C4-2B (cell line): Measurements from ENCODE around the gene SLC35D2.

ENCODE experiments used
- ZFX ChIP-seq: fragments of 450-650 bp; IDR thresholded peaks from 2 replicates; pipeline ENCODE4 v1.6.1; 2017
- TF ChIP-seq, protein P1 (sequence below): fragments of 450-650 bp; conservative IDR thresholded peaks from 2 replicates; pipeline ENCODE4 v1.5.1; 2017; ENCODE audit warnings: mild to moderate bottlenecking

DNA sequence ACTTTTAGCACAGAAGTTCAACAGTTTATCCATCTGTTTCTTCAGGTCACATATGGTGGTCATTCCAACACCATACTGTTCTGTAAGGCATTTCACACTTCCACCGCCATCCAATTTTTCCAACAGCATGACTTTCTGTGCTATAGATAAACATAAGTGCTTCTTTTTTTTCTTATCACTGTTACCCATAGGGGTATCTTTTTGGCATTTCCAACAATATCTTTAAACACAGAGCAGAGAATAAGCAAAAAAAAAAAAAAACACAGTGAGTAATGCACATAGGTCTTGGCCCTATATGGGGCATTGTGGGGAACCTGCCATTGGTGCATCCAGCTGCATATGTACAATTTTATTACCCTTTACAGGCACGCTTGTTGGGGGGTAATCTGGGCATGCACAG is 46.9 kb upstream of the SLC35D2 start:
- TF ChIP-seq, protein P1, sequence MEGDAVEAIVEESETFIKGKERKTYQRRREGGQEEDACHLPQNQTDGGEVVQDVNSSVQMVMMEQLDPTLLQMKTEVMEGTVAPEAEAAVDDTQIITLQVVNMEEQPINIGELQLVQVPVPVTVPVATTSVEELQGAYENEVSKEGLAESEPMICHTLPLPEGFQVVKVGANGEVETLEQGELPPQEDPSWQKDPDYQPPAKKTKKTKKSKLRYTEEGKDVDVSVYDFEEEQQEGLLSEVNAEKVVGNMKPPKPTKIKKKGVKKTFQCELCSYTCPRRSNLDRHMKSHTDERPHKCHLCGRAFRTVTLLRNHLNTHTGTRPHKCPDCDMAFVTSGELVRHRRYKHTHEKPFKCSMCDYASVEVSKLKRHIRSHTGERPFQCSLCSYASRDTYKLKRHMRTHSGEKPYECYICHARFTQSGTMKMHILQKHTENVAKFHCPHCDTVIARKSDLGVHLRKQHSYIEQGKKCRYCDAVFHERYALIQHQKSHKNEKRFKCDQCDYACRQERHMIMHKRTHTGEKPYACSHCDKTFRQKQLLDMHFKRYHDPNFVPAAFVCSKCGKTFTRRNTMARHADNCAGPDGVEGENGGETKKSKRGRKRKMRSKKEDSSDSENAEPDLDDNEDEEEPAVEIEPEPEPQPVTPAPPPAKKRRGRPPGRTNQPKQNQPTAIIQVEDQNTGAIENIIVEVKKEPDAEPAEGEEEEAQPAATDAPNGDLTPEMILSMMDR: no peak
- no peak for TF ChIP-seq ZFX
